Measurements from ENCODE around the gene WDR73. TPM values are rescaled to one million over a fixed set of nuclear protein-coding genes. Genes with fewer than 3 reads are reported as not detected.

WDR73 gene
- total RNA-seq, 1 experiment from 2014 or later = 20.8 TPM

- POLR2A ChIA-PET (ENCODE audit: unreplicated experiment) = no interaction called here
Measured at GRCh38 chr15:84597296-84597695, 56.8 kb downstream of the WDR73 start.

GRCh38 chr15:84595660-84596059 lies 58.4 kb downstream of the WDR73 start:
- BruUV-seq (replicated peaks) = no TSS peak
- Histone ChIP-seq H2AFZ (ENCODE audit: low read length) (no peak overlapping the region), H3K9ac (ENCODE audit: low read length) (no peak overlapping the region), H3K9me3 (ENCODE audit: low read length) (no peaks in the 10 kb centered on the region), H3K4me3 (ENCODE audit: low read length) (no peak overlapping the region), H3K27ac (ENCODE audit: low read length) (no peak overlapping the region), H3F3A (ENCODE audit: low read length, unreplicated experiment) (no peaks in the 10 kb centered on the region), H3K79me2 (ENCODE audit: low read length) (no peaks in the 10 kb centered on the region), H3K4me1 (ENCODE audit: insufficient read depth, low read length) (peaks cover 5% of the 10 kb centered on the region; the same call in 1 of the 2 replicates), H3K36me3 (ENCODE audit: low read depth, low read length) (no peaks in the 10 kb centered on the region), H3K9me2 (replicated peaks; ENCODE audit: low read length) (no peaks in the 10 kb centered on the region), H3K27me3 (ENCODE audit: low read length) (no peaks in the 10 kb centered on the region), H4K20me1 (ENCODE audit: low read length) (no peaks in the 10 kb centered on the region), H3K4me2 (ENCODE audit: low read length) (no peak overlapping the region)
- TF ChIP-seq EZH2 (IDR thresholded peaks at IDR 0.05; ENCODE audit: low read length, unreplicated experiment) (no peak), EZH2phosphoT487 (IDR thresholded peaks at IDR 0.05; ENCODE audit: borderline replicate concordance, low read length) (no peak), CTCF (conservative IDR thresholded peaks at IDR 0.05; ENCODE audit: low read depth, low read length) (no peak)
- intact Hi-C loops (cut with micrococcal nuclease) = no loop called here
- ChIA-PET CTCF (no interaction called here), POLR2A (ENCODE audit: unreplicated experiment) (no interaction called here)
- no peak for ATAC-seq
- no peak for DNase-seq

More at GRCh38 chr15:84597296-84597695, 56.8 kb downstream of the WDR73 start:
- CTCF ChIA-PET = no interaction called here
- no peak overlapping the region for H3K9ac ChIP-seq (ENCODE audit: low read length)
- no peak overlapping the region for H3K27ac ChIP-seq (ENCODE audit: low read length)
- H4K20me1 ChIP-seq (ENCODE audit: low read length) = no peaks in the 10 kb centered on the region
- TF ChIP-seq EZH2phosphoT487 (IDR thresholded peaks at IDR 0.05; ENCODE audit: borderline replicate concordance, low read length) (no peak), EZH2 (IDR thresholded peaks at IDR 0.05; ENCODE audit: low read length, unreplicated experiment) (no peak), CTCF (conservative IDR thresholded peaks at IDR 0.05; ENCODE audit: low read depth, low read length) (no peak)
- no peaks in the 10 kb centered on the region for H3K9me2 ChIP-seq (replicated peaks; ENCODE audit: low read length)
- no peak overlapping the region for H3K4me3 ChIP-seq (ENCODE audit: low read length)
- no peaks in the 10 kb centered on the region for H3K27me3 ChIP-seq (ENCODE audit: low read length)
- no peak overlapping the region for H3K4me2 ChIP-seq (ENCODE audit: low read length)
- no peak for DNase-seq
- intact Hi-C loops (cut with micrococcal nuclease) = no loop called here
- H3K36me3 ChIP-seq (ENCODE audit: low read depth, low read length) = no peaks in the 10 kb centered on the region
- no peaks in the 10 kb centered on the region for H3K9me3 ChIP-seq (ENCODE audit: low read length)
- no TSS peak for BruUV-seq (replicated peaks)
- H3K4me1 ChIP-seq (ENCODE audit: insufficient read depth, low read length) = peaks cover 8% of the 10 kb centered on the region; the same call in 1 of the 2 replicates
- no peak for ATAC-seq
- H2AFZ ChIP-seq (ENCODE audit: low read length) = no peak overlapping the region
- peaks cover 13% of the 10 kb centered on the region for H3K79me2 ChIP-seq (ENCODE audit: low read length)
- H3F3A ChIP-seq (ENCODE audit: low read length, unreplicated experiment) = no peaks in the 10 kb centered on the region

GRCh38 chr15:84594617-84595290 lies 59.3 kb downstream of the WDR73 start:
- H3K9me2 ChIP-seq (replicated peaks; ENCODE audit: low read length) = no peaks in the 10 kb centered on the region
- no peak for TF ChIP-seq EZH2phosphoT487 (IDR thresholded peaks at IDR 0.05; ENCODE audit: borderline replicate concordance, low read length)
- no peak for TF ChIP-seq EZH2 (IDR thresholded peaks at IDR 0.05; ENCODE audit: low read length, unreplicated experiment)
- no peak for TF ChIP-seq CTCF (conservative IDR thresholded peaks at IDR 0.05; ENCODE audit: low read depth, low read length)
- ChIA-PET CTCF (no interaction called here), POLR2A (ENCODE audit: unreplicated experiment) (no interaction called here)
- DNase-seq (no peak), ATAC-seq (no peak)
- no peak overlapping the region for H2AFZ ChIP-seq (ENCODE audit: low read length)
- H3K27me3 ChIP-seq (ENCODE audit: low read length) = no peaks in the 10 kb centered on the region
- H3K4me2 ChIP-seq (ENCODE audit: low read length) = no peak overlapping the region
- BruUV-seq (replicated peaks) = no TSS peak
- H3K27ac ChIP-seq (ENCODE audit: low read length) = no peak overlapping the region
- no peaks in the 10 kb centered on the region for H3K36me3 ChIP-seq (ENCODE audit: low read depth, low read length)
- H3K4me3 ChIP-seq (ENCODE audit: low read length) = no peak overlapping the region
- intact Hi-C loops (cut with micrococcal nuclease) = no loop called here
- no peak overlapping the region for H3K9ac ChIP-seq (ENCODE audit: low read length)
- no peaks in the 10 kb centered on the region for H3F3A ChIP-seq (ENCODE audit: low read length, unreplicated experiment)
- no peaks in the 10 kb centered on the region for H4K20me1 ChIP-seq (ENCODE audit: low read length)
- no peaks in the 10 kb centered on the region for H3K9me3 ChIP-seq (ENCODE audit: low read length)
- peaks cover 2% of the 10 kb centered on the region; the same call in 1 of the 2 replicates for H3K4me1 ChIP-seq (ENCODE audit: insufficient read depth, low read length)
- no peaks in the 10 kb centered on the region for H3K79me2 ChIP-seq (ENCODE audit: low read length)

Measured in PC-3 (cell line).